ENCODE data around the gene RBP3. TPM values are rescaled to one million over a fixed set of nuclear protein-coding genes. Genes with fewer than 3 reads are reported as not detected.

RBP3 gene
- total RNA-seq, 1 experiment from 2014 or later = not detected

DNA sequence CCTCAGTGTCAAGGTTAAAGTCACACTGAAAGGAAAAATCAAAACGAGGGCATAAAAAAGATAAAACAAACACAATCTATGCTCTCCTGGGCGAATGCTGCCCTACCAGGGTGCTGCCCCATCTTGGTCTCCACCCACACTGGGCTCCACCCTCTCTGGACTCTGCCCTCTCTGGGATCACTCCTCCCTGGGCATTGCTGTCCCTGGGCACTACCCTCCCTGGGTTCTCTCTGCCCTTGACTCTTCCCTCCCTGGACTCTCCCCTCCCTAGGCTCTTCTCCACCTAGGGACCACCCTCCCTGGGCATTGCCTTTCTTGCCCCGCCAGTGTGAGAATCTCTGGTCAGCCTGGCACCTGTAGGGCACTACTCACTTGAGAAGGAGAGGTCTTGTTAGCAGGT lies 17.4 kb upstream of the RBP3 start:
- no peaks in the 10 kb centered on the region for H3K79me2 ChIP-seq (ENCODE audit: insufficient read depth, low read length)
- ChIA-PET RAD21 (ENCODE audit: low non-redundant PET in 1 of 2, low total read pairs in 2 of 2, uncharacterized antibody in 2 of 2, unreplicated experiment in 2 of 2) (no interaction called here), CTCF (no interaction called here), POLR2A (no interaction called here)
- peaks cover 4 to 19% of the 10 kb centered on the region in 2 experiments; a peak in 2 of 4 replicates for H3K4me1 ChIP-seq (ENCODE audit: control insufficient read depth in 1 of 2, insufficient read depth in 2 of 2, low read length in 2 of 2)
- H3K36me3 ChIP-seq (ENCODE audit: control insufficient read depth in 1 of 2, insufficient read depth in 2 of 2, low read length in 2 of 2) = no peaks in the 10 kb centered on the region
- H2AFZ ChIP-seq (ENCODE audit: low read depth, low read length, poor library complexity, severe bottlenecking) = no peak overlapping the region
- BruUV-seq (replicated peaks) = no TSS peak
- no peaks in the 10 kb centered on the region for H4K20me1 ChIP-seq (ENCODE audit: insufficient read depth)
- ATAC-seq (peak; percentile 61), DNase-seq (ENCODE audit: low read depth, low spot score) (no peak)
- H3K9ac ChIP-seq (ENCODE audit: low read length) = no peak overlapping the region
- H3K27ac ChIP-seq (ENCODE audit: low read depth, low read length) = no peak overlapping the region
- 0 out of 2 replicates have a peak, but pooled peaks cover 9% of the 10 kb centered on the region for H3K27me3 ChIP-seq (ENCODE audit: insufficient read depth, low read length)
- H3K4me3 ChIP-seq (replicated peaks in 1 of 2; ENCODE audit: low read depth in 1 of 2, low read length in 2 of 2) = no peak overlapping the region
- intact Hi-C loops (cut with micrococcal nuclease) = no loop called here
- H3K4me2 ChIP-seq (ENCODE audit: low read length) = no peak overlapping the region
- TF ChIP-seq EGR1 (IDR thresholded peaks at IDR 0.05; ENCODE audit: low read depth) = no peak
- no peak for TF ChIP-seq ELF1 (IDR thresholded peaks at IDR 0.05; ENCODE audit: borderline replicate concordance, low read depth)
- TF ChIP-seq, protein P1, sequence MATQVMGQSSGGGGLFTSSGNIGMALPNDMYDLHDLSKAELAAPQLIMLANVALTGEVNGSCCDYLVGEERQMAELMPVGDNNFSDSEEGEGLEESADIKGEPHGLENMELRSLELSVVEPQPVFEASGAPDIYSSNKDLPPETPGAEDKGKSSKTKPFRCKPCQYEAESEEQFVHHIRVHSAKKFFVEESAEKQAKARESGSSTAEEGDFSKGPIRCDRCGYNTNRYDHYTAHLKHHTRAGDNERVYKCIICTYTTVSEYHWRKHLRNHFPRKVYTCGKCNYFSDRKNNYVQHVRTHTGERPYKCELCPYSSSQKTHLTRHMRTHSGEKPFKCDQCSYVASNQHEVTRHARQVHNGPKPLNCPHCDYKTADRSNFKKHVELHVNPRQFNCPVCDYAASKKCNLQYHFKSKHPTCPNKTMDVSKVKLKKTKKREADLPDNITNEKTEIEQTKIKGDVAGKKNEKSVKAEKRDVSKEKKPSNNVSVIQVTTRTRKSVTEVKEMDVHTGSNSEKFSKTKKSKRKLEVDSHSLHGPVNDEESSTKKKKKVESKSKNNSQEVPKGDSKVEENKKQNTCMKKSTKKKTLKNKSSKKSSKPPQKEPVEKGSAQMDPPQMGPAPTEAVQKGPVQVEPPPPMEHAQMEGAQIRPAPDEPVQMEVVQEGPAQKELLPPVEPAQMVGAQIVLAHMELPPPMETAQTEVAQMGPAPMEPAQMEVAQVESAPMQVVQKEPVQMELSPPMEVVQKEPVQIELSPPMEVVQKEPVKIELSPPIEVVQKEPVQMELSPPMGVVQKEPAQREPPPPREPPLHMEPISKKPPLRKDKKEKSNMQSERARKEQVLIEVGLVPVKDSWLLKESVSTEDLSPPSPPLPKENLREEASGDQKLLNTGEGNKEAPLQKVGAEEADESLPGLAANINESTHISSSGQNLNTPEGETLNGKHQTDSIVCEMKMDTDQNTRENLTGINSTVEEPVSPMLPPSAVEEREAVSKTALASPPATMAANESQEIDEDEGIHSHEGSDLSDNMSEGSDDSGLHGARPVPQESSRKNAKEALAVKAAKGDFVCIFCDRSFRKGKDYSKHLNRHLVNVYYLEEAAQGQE (IDR thresholded peaks at IDR 0.05; ENCODE audit: low read depth) = no peak
- TF ChIP-seq EZH2phosphoT487 (IDR thresholded peaks at IDR 0.05; ENCODE audit: borderline replicate concordance) = no peak
- TF ChIP-seq JUND (IDR thresholded peaks at IDR 0.05) = no peak
- no peak for TF ChIP-seq ZBTB33 (IDR thresholded peaks at IDR 0.05; ENCODE audit: extremely low read depth, insufficient replicate concordance, low read length)
- TF ChIP-seq SIN3A (IDR thresholded peaks at IDR 0.05; ENCODE audit: low read depth) = no peak
- no peak for TF ChIP-seq EZH2 (IDR thresholded peaks at IDR 0.05)
- TF ChIP-seq, protein P2, sequence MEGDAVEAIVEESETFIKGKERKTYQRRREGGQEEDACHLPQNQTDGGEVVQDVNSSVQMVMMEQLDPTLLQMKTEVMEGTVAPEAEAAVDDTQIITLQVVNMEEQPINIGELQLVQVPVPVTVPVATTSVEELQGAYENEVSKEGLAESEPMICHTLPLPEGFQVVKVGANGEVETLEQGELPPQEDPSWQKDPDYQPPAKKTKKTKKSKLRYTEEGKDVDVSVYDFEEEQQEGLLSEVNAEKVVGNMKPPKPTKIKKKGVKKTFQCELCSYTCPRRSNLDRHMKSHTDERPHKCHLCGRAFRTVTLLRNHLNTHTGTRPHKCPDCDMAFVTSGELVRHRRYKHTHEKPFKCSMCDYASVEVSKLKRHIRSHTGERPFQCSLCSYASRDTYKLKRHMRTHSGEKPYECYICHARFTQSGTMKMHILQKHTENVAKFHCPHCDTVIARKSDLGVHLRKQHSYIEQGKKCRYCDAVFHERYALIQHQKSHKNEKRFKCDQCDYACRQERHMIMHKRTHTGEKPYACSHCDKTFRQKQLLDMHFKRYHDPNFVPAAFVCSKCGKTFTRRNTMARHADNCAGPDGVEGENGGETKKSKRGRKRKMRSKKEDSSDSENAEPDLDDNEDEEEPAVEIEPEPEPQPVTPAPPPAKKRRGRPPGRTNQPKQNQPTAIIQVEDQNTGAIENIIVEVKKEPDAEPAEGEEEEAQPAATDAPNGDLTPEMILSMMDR (IDR thresholded peaks at IDR 0.05 in 2 of 3, conservative IDR thresholded peaks at IDR 0.05 in 1 of 3; ENCODE audit: borderline replicate concordance in 1 of 3, insufficient read depth in 1 of 3, low read depth in 2 of 3, low read length in 2 of 3) = no peak
- TF ChIP-seq, protein P3, sequence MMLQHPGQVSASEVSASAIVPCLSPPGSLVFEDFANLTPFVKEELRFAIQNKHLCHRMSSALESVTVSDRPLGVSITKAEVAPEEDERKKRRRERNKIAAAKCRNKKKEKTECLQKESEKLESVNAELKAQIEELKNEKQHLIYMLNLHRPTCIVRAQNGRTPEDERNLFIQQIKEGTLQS (IDR thresholded peaks at IDR 0.05) = no peak
- TF ChIP-seq RAD21 (IDR thresholded peaks at IDR 0.05; ENCODE audit: low read depth) = no peak
- TF ChIP-seq SRF (IDR thresholded peaks at IDR 0.05; ENCODE audit: low read depth) = no peak
- no peak for TF ChIP-seq FOSL1 (IDR thresholded peaks at IDR 0.05; ENCODE audit: low read depth)
- no peak for TF ChIP-seq ZFX (IDR thresholded peaks at IDR 0.05)
- no peaks in the 10 kb centered on the region for H3K9me2 ChIP-seq (ENCODE audit: insufficient read depth)
- H3K9me3 ChIP-seq (ENCODE audit: control insufficient read depth in 1 of 2, insufficient read depth in 1 of 2, low read depth in 1 of 2, low read length in 2 of 2) = no peaks in the 10 kb centered on the region
